GM12878 (cell line): ENCODE measurements around the gene FXYD6.

ENCODE experiments used
- CEBPB ChIP-seq, 2 experiments: fragments of 150-350 bp in 1 of 2; IDR thresholded peaks; 2 replicates each; pipeline ENCODE4 v1.6.1; 2012 to 2014; ENCODE audit warnings: low read depth in 2 of 2, low read length in 2 of 2, borderline replicate concordance in 1 of 2, inconsistent platforms in 1 of 2
- EZH2 ChIP-seq: IDR thresholded peaks from 2 replicates; pipeline ENCODE4 v1.6.1; 2012; ENCODE audit warnings: low read depth, mild to moderate bottlenecking, control low read depth, inconsistent platforms, low read length, borderline replicate concordance; ENCODE audit not compliant: control insufficient read depth
- HCFC1 ChIP-seq: fragments of 150-350 bp; IDR thresholded peaks from 2 replicates; pipeline ENCODE4 v1.6.1; 2014; ENCODE audit warnings: low read length
- JUND ChIP-seq: IDR thresholded peaks from 2 replicates; pipeline ENCODE4 v1.6.1; 2012; ENCODE audit warnings: low read depth, mild to moderate bottlenecking, low read length, improper control_type of control experiment, moderate library complexity
- KDM1A ChIP-seq: fragments of 200-600 bp; sonication (generic); IDR thresholded peaks from 2 replicates; pipeline ENCODE4 v1.6.1; 2016; ENCODE audit warnings: borderline replicate concordance
- POLR2A ChIP-seq: IDR thresholded peaks from 2 replicates; pipeline ENCODE4 v1.6.1; 2011; ENCODE audit warnings: low read depth, mild to moderate bottlenecking, low read length
- POLR2AphosphoS5 ChIP-seq: IDR thresholded peaks from 2 replicates; pipeline ENCODE4 v1.6.1; 2011; ENCODE audit warnings: mild to moderate bottlenecking, low read length, inconsistent platforms
- RBBP5 ChIP-seq: fragments of 200-600 bp; sonication (generic); conservative IDR thresholded peaks from 2 replicates; pipeline ENCODE4 v1.6.1; 2016
- RCOR1 ChIP-seq: conservative IDR thresholded peaks from 2 replicates; pipeline ENCODE4 v1.6.1; 2012; ENCODE audit warnings: low read depth, low read length, improper control_type of control experiment
- RFX5 ChIP-seq: IDR thresholded peaks from 2 replicates; pipeline ENCODE4 v1.6.1; 2011; ENCODE audit warnings: low read depth, low read length, improper control_type of control experiment
- SP1 ChIP-seq: IDR thresholded peaks from one replicate; pipeline ENCODE4 v1.6.1; 2011; ENCODE audit warnings: low read depth, low read length
- YY1 ChIP-seq: IDR thresholded peaks from 2 replicates; pipeline ENCODE4 v1.6.1; 2011; ENCODE audit warnings: low read depth, mild to moderate bottlenecking, low read length
- TF ChIP-seq, protein P1 (sequence below), 3 experiments: IDR thresholded peaks in 2 of 3; conservative IDR thresholded peaks in 1 of 3; 2 replicates each; pipeline ENCODE4 v1.5.1; 2011; ENCODE audit warnings: low read depth in 3 of 3, low read length in 3 of 3, mild to moderate bottlenecking in 3 of 3, control low read depth in 2 of 3, moderate library complexity in 2 of 3, inconsistent platforms in 1 of 3, mixed read lengths in 1 of 3; ENCODE audit not compliant: control insufficient read depth in 2 of 3, insufficient read depth in 1 of 3; ENCODE audit errors: extremely low read depth in 1 of 3
- TF ChIP-seq, protein P2 (sequence below): fragments of 150-350 bp; IDR thresholded peaks from 2 replicates; pipeline ENCODE4 v1.6.1; 2016; ENCODE audit warnings: low read depth, low read length

- TF ChIP-seq EZH2 (no peak), HCFC1 (no peak), RBBP5 (no peak), RFX5 (no peak), SP1 (no peak), POLR2A (no peak), CEBPB (IDR thresholded peaks at IDR 0.05; ENCODE audit: borderline replicate concordance in 1 of 2, low read depth in 2 of 2, low read length in 2 of 2) (no peak), POLR2AphosphoS5 (no peak), RCOR1 (no peak), JUND (no peak), KDM1A (no peak), YY1 (no peak)
- TF ChIP-seq, protein P1, sequence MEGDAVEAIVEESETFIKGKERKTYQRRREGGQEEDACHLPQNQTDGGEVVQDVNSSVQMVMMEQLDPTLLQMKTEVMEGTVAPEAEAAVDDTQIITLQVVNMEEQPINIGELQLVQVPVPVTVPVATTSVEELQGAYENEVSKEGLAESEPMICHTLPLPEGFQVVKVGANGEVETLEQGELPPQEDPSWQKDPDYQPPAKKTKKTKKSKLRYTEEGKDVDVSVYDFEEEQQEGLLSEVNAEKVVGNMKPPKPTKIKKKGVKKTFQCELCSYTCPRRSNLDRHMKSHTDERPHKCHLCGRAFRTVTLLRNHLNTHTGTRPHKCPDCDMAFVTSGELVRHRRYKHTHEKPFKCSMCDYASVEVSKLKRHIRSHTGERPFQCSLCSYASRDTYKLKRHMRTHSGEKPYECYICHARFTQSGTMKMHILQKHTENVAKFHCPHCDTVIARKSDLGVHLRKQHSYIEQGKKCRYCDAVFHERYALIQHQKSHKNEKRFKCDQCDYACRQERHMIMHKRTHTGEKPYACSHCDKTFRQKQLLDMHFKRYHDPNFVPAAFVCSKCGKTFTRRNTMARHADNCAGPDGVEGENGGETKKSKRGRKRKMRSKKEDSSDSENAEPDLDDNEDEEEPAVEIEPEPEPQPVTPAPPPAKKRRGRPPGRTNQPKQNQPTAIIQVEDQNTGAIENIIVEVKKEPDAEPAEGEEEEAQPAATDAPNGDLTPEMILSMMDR (IDR thresholded peaks at IDR 0.05 in 2 of 3, conservative IDR thresholded peaks at IDR 0.05 in 1 of 3; ENCODE audit: control insufficient read depth in 2 of 3, extremely low read depth in 1 of 3, insufficient read depth in 1 of 3, low read depth in 3 of 3, low read length in 3 of 3), result no peak
- TF ChIP-seq, protein P2, sequence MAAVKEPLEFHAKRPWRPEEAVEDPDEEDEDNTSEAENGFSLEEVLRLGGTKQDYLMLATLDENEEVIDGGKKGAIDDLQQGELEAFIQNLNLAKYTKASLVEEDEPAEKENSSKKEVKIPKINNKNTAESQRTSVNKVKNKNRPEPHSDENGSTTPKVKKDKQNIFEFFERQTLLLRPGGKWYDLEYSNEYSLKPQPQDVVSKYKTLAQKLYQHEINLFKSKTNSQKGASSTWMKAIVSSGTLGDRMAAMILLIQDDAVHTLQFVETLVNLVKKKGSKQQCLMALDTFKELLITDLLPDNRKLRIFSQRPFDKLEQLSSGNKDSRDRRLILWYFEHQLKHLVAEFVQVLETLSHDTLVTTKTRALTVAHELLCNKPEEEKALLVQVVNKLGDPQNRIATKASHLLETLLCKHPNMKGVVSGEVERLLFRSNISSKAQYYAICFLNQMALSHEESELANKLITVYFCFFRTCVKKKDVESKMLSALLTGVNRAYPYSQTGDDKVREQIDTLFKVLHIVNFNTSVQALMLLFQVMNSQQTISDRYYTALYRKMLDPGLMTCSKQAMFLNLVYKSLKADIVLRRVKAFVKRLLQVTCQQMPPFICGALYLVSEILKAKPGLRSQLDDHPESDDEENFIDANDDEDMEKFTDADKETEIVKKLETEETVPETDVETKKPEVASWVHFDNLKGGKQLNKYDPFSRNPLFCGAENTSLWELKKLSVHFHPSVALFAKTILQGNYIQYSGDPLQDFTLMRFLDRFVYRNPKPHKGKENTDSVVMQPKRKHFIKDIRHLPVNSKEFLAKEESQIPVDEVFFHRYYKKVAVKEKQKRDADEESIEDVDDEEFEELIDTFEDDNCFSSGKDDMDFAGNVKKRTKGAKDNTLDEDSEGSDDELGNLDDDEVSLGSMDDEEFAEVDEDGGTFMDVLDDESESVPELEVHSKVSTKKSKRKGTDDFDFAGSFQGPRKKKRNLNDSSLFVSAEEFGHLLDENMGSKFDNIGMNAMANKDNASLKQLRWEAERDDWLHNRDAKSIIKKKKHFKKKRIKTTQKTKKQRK, result no peak
Observed at GRCh38 chr11:117825538-117826189, 50.8 kb downstream of the FXYD6 start.
